Neural progenitor cell (in vitro differentiated cells): ENCODE measurements around the gene CPXM2. TPM values are rescaled to one million over a fixed set of nuclear protein-coding genes. Genes with fewer than 3 reads are reported as not detected.

Experiments used
- DNase-seq: peaks from one replicate; pipeline ENCODE4 v3.0.0-alpha.2; 2016; ENCODE audit warnings: low spot score
- H2AFZ ChIP-seq: fragments of 200-600 bp; sonication (generic); replicated peaks from 2 replicates; pipeline ENCODE4 v1.6.1; 2016; ENCODE audit warnings: antibody characterized with exemption
- H3F3A ChIP-seq: fragments of 200-600 bp; sonication (generic); 2 replicates; pipeline ENCODE4 v1.6.1; 2016; ENCODE audit warnings: antibody characterized with exemption, low read depth
- H3K27ac ChIP-seq: fragments of 200-600 bp; sonication (generic); 2 replicates; pipeline ENCODE4 v1.5.1; 2016; ENCODE audit warnings: mild to moderate bottlenecking
- H3K27me3 ChIP-seq: fragments of 200-600 bp; sonication (generic); 2 replicates; pipeline ENCODE4 v1.6.1; 2016; ENCODE audit warnings: mild to moderate bottlenecking, moderate library complexity
- H3K36me3 ChIP-seq: fragments of 200-600 bp; sonication (generic); 2 replicates; pipeline ENCODE4 v1.5.1; 2016
- H3K4me1 ChIP-seq: fragments of 200-600 bp; sonication (generic); 2 replicates; pipeline ENCODE4 v1.6.1; 2016; ENCODE audit warnings: mixed run types
- H3K4me2 ChIP-seq: fragments of 200-600 bp; sonication (generic); 2 replicates; pipeline ENCODE4 v1.6.1; 2016
- H3K4me3 ChIP-seq: fragments of 200-600 bp; sonication (generic); 2 replicates; pipeline ENCODE4 v1.5.1; 2016
- H3K79me2 ChIP-seq: fragments of 200-600 bp; sonication (generic); 2 replicates; pipeline ENCODE4 v1.6.1; 2016; ENCODE audit warnings: low read depth
- H3K9ac ChIP-seq: fragments of 200-600 bp; sonication (generic); 2 replicates; pipeline ENCODE4 v1.6.1; 2016
- H3K9me3 ChIP-seq: fragments of 200-600 bp; sonication (generic); 2 replicates; pipeline ENCODE4 v1.5.1; 2016; ENCODE audit warnings: low read depth
- H4K20me1 ChIP-seq: fragments of 200-600 bp; sonication (generic); 2 replicates; pipeline ENCODE4 v1.6.1; 2016; ENCODE audit warnings: low read depth
- H3K27ac Mint-ChIP-seq: 3 replicates; pipeline ENCODE4 v1.8.0; 2021; ENCODE audit warnings: mixed read lengths
- H3K27me3 Mint-ChIP-seq: 2 replicates; pipeline ENCODE4 v1.8.0; 2022; ENCODE audit warnings: low read depth, mild to moderate bottlenecking, inconsistent platforms, moderate library complexity, mixed read lengths; ENCODE audit not compliant: insufficient read depth
- H3K36me3 Mint-ChIP-seq: 3 replicates; pipeline ENCODE4 v1.8.0; 2021; ENCODE audit warnings: mixed read lengths
- H3K4me1 Mint-ChIP-seq: 3 replicates; pipeline ENCODE4 v1.8.0; 2021; ENCODE audit warnings: mixed read lengths
- H3K4me3 Mint-ChIP-seq: 3 replicates; pipeline ENCODE4 v1.8.0; 2021; ENCODE audit warnings: mild to moderate bottlenecking, moderate library complexity, mixed read lengths
- H3K9me3 Mint-ChIP-seq: 3 replicates; pipeline ENCODE4 v1.8.0; 2020; ENCODE audit warnings: mixed read lengths
- CTCF ChIP-seq: fragments of 200-600 bp; sonication (generic); IDR thresholded peaks from 2 replicates; pipeline ENCODE4 v1.5.1; 2017; ENCODE audit warnings: antibody characterized with exemption, mild to moderate bottlenecking
- EZH2 ChIP-seq: fragments of 200-600 bp; sonication (generic); IDR thresholded peaks from 2 replicates; pipeline ENCODE4 v1.6.1; 2017; ENCODE audit warnings: antibody characterized with exemption, mild to moderate bottlenecking, moderate library complexity
- EZH2phosphoT487 ChIP-seq: fragments of 200-600 bp; sonication (generic); IDR thresholded peaks from 2 replicates; pipeline ENCODE4 v1.6.1; 2017; ENCODE audit warnings: antibody characterized with exemption
- total RNA-seq: library from RNA; depleted of rRNA; stranded (reverse); fragments of >200 nt; gene quantifications from 2 replicates; pipeline ENCODE4 v1.2.3, GENCODE V29; 2015; ENCODE audit warnings: low replicate concordance

The CPXM2 gene
- total RNA-seq, 1 donor from 2014 or later, result not detected

DNA sequence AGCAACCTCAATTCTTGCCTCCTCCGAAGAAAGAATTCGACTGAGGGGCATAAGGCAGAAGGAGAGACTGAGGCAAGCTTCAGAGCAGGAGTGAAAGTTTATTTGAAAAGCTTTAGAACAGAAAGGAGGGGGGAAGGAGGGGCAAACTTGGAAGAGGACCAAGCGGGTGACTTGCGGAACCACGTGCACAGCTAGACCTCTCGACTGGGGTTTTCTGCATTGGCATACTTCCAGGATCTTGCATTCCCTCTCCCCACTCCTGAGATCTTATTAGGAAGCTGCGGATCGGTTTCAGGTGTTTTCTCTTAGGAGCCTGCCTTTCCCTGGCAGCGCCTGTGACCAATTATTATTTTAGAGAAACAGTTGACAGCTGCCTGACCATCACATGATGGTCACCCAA, 20.3 kb upstream of the CPXM2 start:
- H3K36me3 ChIP-seq, result no peaks in the 10 kb centered on the region
- no peak for TF ChIP-seq EZH2phosphoT487
- no peak for TF ChIP-seq EZH2
- TF ChIP-seq CTCF, result no peak
- Mint-ChIP-seq H3K27ac (no peak overlapping the region), H3K9me3 (no peaks in the 10 kb centered on the region), H3K36me3 (no peaks in the 10 kb centered on the region), H3K4me3 (no peak overlapping the region), H3K4me1 (peaks cover 25% of the 10 kb centered on the region), H3K27me3 (peaks cover 20% of the 10 kb centered on the region)
- H3K9ac ChIP-seq, result no peak overlapping the region
- no peak overlapping the region for H2AFZ ChIP-seq
- peaks cover 16% of the 10 kb centered on the region for H3K4me1 ChIP-seq
- no peak overlapping the region for H3K4me2 ChIP-seq
- no peak overlapping the region for H3K27ac ChIP-seq
- no peaks in the 10 kb centered on the region for H3K9me3 ChIP-seq
- no peak for DNase-seq
- no peaks in the 10 kb centered on the region for H4K20me1 ChIP-seq
- no peaks in the 10 kb centered on the region for H3K27me3 ChIP-seq
- no peak overlapping the region for H3K4me3 ChIP-seq
- H3F3A ChIP-seq, result no peaks in the 10 kb centered on the region
- H3K79me2 ChIP-seq, result no peaks in the 10 kb centered on the region

GRCh38 chr10:123909866-123910265, 18.3 kb upstream of the CPXM2 start:
- H2AFZ ChIP-seq, result no peak overlapping the region
- Mint-ChIP-seq H3K27me3 (peaks cover 22% of the 10 kb centered on the region), H3K4me1 (peaks cover 23% of the 10 kb centered on the region), H3K9me3 (no peaks in the 10 kb centered on the region), H3K36me3 (no peaks in the 10 kb centered on the region), H3K4me3 (no peak overlapping the region), H3K27ac (no peak overlapping the region)
- H3K36me3 ChIP-seq, result no peaks in the 10 kb centered on the region
- H3K9me3 ChIP-seq, result no peaks in the 10 kb centered on the region
- peaks cover 3% of the 10 kb centered on the region for H3F3A ChIP-seq
- no peak for TF ChIP-seq EZH2
- TF ChIP-seq EZH2phosphoT487, result no peak
- no peak for TF ChIP-seq CTCF
- H3K4me3 ChIP-seq, result no peak overlapping the region
- no peaks in the 10 kb centered on the region for H4K20me1 ChIP-seq
- no peak for DNase-seq
- peaks cover 22% of the 10 kb centered on the region for H3K4me1 ChIP-seq
- H3K9ac ChIP-seq, result no peak overlapping the region
- no peak overlapping the region for H3K27ac ChIP-seq
- no peaks in the 10 kb centered on the region for H3K27me3 ChIP-seq
- H3K79me2 ChIP-seq, result no peaks in the 10 kb centered on the region
- H3K4me2 ChIP-seq, result no peak overlapping the region

DNA sequence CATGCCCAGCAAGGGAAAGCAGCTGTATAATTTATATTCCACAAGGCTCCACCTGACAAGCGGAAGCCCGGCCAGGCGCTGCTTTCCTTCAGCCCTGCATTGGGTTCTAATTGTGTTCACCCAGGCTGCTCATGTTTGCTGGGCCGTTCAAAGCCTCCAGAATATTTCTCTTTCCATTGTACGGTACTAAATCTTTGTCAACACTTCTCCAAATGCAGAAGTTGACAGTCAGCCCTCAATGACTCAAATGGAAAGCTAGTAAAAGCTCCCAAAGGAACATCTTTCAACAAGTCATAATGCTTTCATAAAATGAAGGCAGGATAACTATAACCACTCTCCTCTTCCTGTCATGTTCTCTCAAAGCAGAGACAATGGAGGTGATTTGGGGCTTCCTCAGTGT, 17.8 kb upstream of the CPXM2 start:
- Histone ChIP-seq H3K27ac (no peak overlapping the region), H3K79me2 (no peaks in the 10 kb centered on the region), H3F3A (peaks cover 3% of the 10 kb centered on the region), H3K4me2 (no peak overlapping the region), H3K9me3 (no peaks in the 10 kb centered on the region), H3K4me3 (no peak overlapping the region), H2AFZ (no peak overlapping the region), H3K27me3 (peaks cover 2% of the 10 kb centered on the region), H3K4me1 (peaks cover 23% of the 10 kb centered on the region), H3K36me3 (no peaks in the 10 kb centered on the region), H4K20me1 (no peaks in the 10 kb centered on the region), H3K9ac (no peak overlapping the region)
- peaks cover 19% of the 10 kb centered on the region for H3K27me3 Mint-ChIP-seq
- DNase-seq, result no peak
- H3K36me3 Mint-ChIP-seq, result no peaks in the 10 kb centered on the region
- no peak overlapping the region for H3K4me3 Mint-ChIP-seq
- no peaks in the 10 kb centered on the region for H3K9me3 Mint-ChIP-seq
- TF ChIP-seq CTCF (no peak), EZH2 (no peak)
- H3K27ac Mint-ChIP-seq, result no peak overlapping the region
- H3K4me1 Mint-ChIP-seq, result peaks cover 23% of the 10 kb centered on the region
